Measurements from ENCODE around the gene CDK10.

CDK10 gene

GRCh38 chr16:89709716-89710432, 23.4 kb downstream of the CDK10 start:
- no peak for DNase-seq (ENCODE audit: low read depth in 1 of 2, low spot score in 1 of 2)
- Histone ChIP-seq H3K27me3 (ENCODE audit: insufficient read depth, poor library complexity, severe bottlenecking) (no peaks in the 10 kb centered on the region), H3K4me3 (replicated peaks; ENCODE audit: insufficient read depth, low read length) (no peak overlapping the region), H3K27ac (replicated peaks) (no peak overlapping the region)
- TF ChIP-seq SPI1 (IDR thresholded peaks at IDR 0.05; ENCODE audit: borderline replicate concordance, low read depth) (no peak), GABPA (IDR thresholded peaks at IDR 0.05; ENCODE audit: low read depth) (no peak), POLR2AphosphoS5 (IDR thresholded peaks at IDR 0.05; ENCODE audit: low read depth) (no peak)
- TF ChIP-seq, protein P1, sequence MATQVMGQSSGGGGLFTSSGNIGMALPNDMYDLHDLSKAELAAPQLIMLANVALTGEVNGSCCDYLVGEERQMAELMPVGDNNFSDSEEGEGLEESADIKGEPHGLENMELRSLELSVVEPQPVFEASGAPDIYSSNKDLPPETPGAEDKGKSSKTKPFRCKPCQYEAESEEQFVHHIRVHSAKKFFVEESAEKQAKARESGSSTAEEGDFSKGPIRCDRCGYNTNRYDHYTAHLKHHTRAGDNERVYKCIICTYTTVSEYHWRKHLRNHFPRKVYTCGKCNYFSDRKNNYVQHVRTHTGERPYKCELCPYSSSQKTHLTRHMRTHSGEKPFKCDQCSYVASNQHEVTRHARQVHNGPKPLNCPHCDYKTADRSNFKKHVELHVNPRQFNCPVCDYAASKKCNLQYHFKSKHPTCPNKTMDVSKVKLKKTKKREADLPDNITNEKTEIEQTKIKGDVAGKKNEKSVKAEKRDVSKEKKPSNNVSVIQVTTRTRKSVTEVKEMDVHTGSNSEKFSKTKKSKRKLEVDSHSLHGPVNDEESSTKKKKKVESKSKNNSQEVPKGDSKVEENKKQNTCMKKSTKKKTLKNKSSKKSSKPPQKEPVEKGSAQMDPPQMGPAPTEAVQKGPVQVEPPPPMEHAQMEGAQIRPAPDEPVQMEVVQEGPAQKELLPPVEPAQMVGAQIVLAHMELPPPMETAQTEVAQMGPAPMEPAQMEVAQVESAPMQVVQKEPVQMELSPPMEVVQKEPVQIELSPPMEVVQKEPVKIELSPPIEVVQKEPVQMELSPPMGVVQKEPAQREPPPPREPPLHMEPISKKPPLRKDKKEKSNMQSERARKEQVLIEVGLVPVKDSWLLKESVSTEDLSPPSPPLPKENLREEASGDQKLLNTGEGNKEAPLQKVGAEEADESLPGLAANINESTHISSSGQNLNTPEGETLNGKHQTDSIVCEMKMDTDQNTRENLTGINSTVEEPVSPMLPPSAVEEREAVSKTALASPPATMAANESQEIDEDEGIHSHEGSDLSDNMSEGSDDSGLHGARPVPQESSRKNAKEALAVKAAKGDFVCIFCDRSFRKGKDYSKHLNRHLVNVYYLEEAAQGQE (IDR thresholded peaks at IDR 0.05; ENCODE audit: insufficient replicate concordance, low read depth): no peak

GRCh38 chr16:89710709-89711564, 24.4 kb downstream of the CDK10 start:
- no peak overlapping the region for H3K4me3 ChIP-seq (replicated peaks; ENCODE audit: insufficient read depth, low read length)
- no peak for DNase-seq (ENCODE audit: low read depth in 1 of 2, low spot score in 1 of 2)
- no peaks in the 10 kb centered on the region for H3K27me3 ChIP-seq (ENCODE audit: insufficient read depth, poor library complexity, severe bottlenecking)
- H3K27ac ChIP-seq (replicated peaks): no peak overlapping the region
- TF ChIP-seq POLR2AphosphoS5 (IDR thresholded peaks at IDR 0.05; ENCODE audit: low read depth): no peak
- no peak for TF ChIP-seq CTCF (IDR thresholded peaks at IDR 0.05; ENCODE audit: insufficient read depth, low read length)
- TF ChIP-seq, protein P1 (IDR thresholded peaks at IDR 0.05; ENCODE audit: insufficient replicate concordance, low read depth): no peak
- no peak for TF ChIP-seq SPI1 (IDR thresholded peaks at IDR 0.05; ENCODE audit: borderline replicate concordance, low read depth)
- TF ChIP-seq GABPA (IDR thresholded peaks at IDR 0.05; ENCODE audit: low read depth): no peak

- peak overlapping the region; percentile 14; the same call in 1 of the 2 replicates for H3K4me3 ChIP-seq (replicated peaks; ENCODE audit: insufficient read depth, low read length)
- no peaks in the 10 kb centered on the region for H3K27me3 ChIP-seq (ENCODE audit: insufficient read depth, poor library complexity, severe bottlenecking)
- DNase-seq (ENCODE audit: low read depth in 1 of 2, low spot score in 1 of 2): no peak
- H3K27ac ChIP-seq (replicated peaks): no peak overlapping the region
- no peak for TF ChIP-seq POLR2AphosphoS5 (IDR thresholded peaks at IDR 0.05; ENCODE audit: low read depth)
- no peak for TF ChIP-seq GABPA (IDR thresholded peaks at IDR 0.05; ENCODE audit: low read depth)
- no peak for TF ChIP-seq SPI1 (IDR thresholded peaks at IDR 0.05; ENCODE audit: borderline replicate concordance, low read depth)
- no peak for TF ChIP-seq CTCF (IDR thresholded peaks at IDR 0.05; ENCODE audit: insufficient read depth, low read length)
- TF ChIP-seq, protein P1 (IDR thresholded peaks at IDR 0.05; ENCODE audit: insufficient replicate concordance, low read depth): no peak
Measured at GRCh38 chr16:89711601-89712273, 25.2 kb downstream of the CDK10 start.
